Activated CD4-positive, alpha-beta T cell treated with anti-CD3 and anti-CD28 coated beads, Interleukin-2, amount 10 ng/mL, durations not matched to agents 7 days and 5 days (primary cell): Measurements from ENCODE around the gene CHCHD2. TPM values are rescaled to one million over a fixed set of nuclear protein-coding genes. Genes with fewer than 3 reads are reported as not detected.
"Not testable (repeated sequence)": the region's sequence is repeated elsewhere in the genome, so short reads cannot be mapped to it uniquely, and the experiment has no call there.

ENCODE experiments used
- CTCF ChIA-PET: fragments of 350-600 bp; sonication (Branson Sonifier 250); formaldehyde crosslinking; loops from one replicate; lab custom pipeline; 2021; ENCODE audit warnings: antibody characterized with exemption; lab: Charles Lee
- POLR2A ChIA-PET: fragments of 350-600 bp; sonication (Branson Sonifier 250); formaldehyde crosslinking; loops from one replicate; lab custom pipeline; 2021; ENCODE audit warnings: antibody characterized with exemption; lab: Charles Lee
- DNase-seq: peaks from one replicate; pipeline ENCODE4 v3.0.0-alpha.2; 2020
- H3K27ac Mint-ChIP-seq: one replicate; pipeline ENCODE4 v1.8.0; 2021; ENCODE audit warnings: mild to moderate bottlenecking, moderate library complexity, mixed read lengths
- H3K27me3 Mint-ChIP-seq: one replicate; pipeline ENCODE4 v1.8.0; 2021; ENCODE audit warnings: mixed read lengths
- H3K36me3 Mint-ChIP-seq: one replicate; pipeline ENCODE4 v1.8.0; 2021; ENCODE audit warnings: low read depth, mixed read lengths
- H3K4me1 Mint-ChIP-seq: one replicate; pipeline ENCODE4 v1.8.0; 2021; ENCODE audit warnings: mixed read lengths
- H3K4me3 Mint-ChIP-seq: one replicate; pipeline ENCODE4 v1.8.0; 2021; ENCODE audit warnings: mild to moderate bottlenecking, moderate library complexity, mixed read lengths
- H3K9me3 Mint-ChIP-seq: one replicate; pipeline ENCODE4 v1.8.0; 2021; ENCODE audit warnings: mixed read lengths
- total RNA-seq, 2 experiments: library from RNA; stranded (reverse); gene quantifications; one replicate each; pipeline ENCODE4 v1.2.3, GENCODE V29; 2021

CHCHD2 gene
- total RNA-seq, 2 experiments from 2014 or later, result 375 to 407 TPM

GRCh38 chr7:56099653-56100052, 6.6 kb downstream of the CHCHD2 start:
- Mint-ChIP-seq H3K4me1 (peaks cover 11% of the 10 kb centered on the region), H3K27ac (no peak overlapping the region), H3K4me3 (no peak overlapping the region), H3K9me3 (no peaks in the 10 kb centered on the region), H3K36me3 (peaks cover 37% of the 10 kb centered on the region), H3K27me3 (no peaks in the 10 kb centered on the region)
- DNase-seq, result no peak
- CTCF ChIA-PET, result no interaction called here
- POLR2A ChIA-PET, result no interaction called here

GRCh38 chr7:56098187-56099008, 7.9 kb downstream of the CHCHD2 start:
- not testable (repeated sequence) for DNase-seq, H3K27me3 Mint-ChIP-seq, H3K4me3 Mint-ChIP-seq, H3K27ac Mint-ChIP-seq, H3K9me3 Mint-ChIP-seq, H3K4me1 Mint-ChIP-seq
- peaks cover 33% of the 10 kb centered on the region for H3K36me3 Mint-ChIP-seq
- CTCF ChIA-PET, result interaction anchor here (0.6 kb wide), 2 partner anchors 122 to 479 kb away, joined by 3 to 4 read pairs; no protein-coding TSS in a partner anchor
- POLR2A ChIA-PET, result interaction anchor here (0.6 kb wide), 1 partner anchor 15 kb away, joined by 7 read pairs; no protein-coding TSS in a partner anchor

- Mint-ChIP-seq H3K27me3 (no peaks in the 10 kb centered on the region), H3K27ac (no peak overlapping the region), H3K4me1 (peaks cover 5% of the 10 kb centered on the region), H3K9me3 (no peaks in the 10 kb centered on the region), H3K36me3 (peaks cover 30% of the 10 kb centered on the region), H3K4me3 (no peak overlapping the region)
- ChIA-PET POLR2A (interaction anchor here (0.6 kb wide), 1 partner anchor 15 kb away, joined by 7 read pairs; no protein-coding TSS in a partner anchor), CTCF (interaction anchor here (0.6 to 0.7 kb wide), 2 partner anchors 134 to 478 kb away, joined by 4 read pairs; no protein-coding TSS in a partner anchor)
- DNase-seq, result no peak
Observed at GRCh38 chr7:56097700-56098099, 8.6 kb downstream of the CHCHD2 start.

DNA sequence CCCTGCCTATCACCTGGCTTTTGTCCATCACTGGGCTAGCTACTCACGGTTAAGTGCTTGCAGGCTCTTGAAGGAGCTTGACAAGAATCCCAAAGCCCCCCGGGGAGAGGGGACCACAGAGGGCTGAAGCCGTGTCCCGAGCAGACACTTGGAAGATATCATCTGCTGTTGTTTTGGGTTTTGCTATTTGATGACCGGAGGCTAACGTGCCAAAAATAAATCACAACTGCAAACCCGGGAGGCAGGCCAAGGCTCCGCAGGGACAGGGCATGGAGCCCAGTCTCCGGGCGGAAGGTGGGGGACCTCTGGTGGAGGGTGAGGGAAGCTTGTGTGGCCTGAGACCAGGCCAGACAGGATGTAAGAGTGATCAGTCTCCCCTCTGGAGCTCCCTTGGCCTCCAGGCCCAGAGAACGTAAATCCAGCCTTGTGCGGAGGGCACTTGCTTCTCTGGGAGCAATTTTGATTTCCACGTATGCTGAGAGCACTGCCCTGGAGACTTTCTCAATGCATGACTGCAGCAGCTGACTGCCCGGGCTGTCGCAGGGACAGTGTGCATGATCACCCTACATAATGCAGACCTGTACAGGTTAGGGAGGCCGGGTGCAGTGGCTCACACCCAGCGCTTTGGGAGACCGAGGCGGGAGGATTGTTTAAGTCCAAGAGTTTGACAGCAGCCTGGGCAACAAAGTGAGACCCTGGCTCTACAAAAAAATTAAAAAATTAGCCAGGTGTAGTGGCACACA, 13.3 kb downstream of the CHCHD2 start, which contains the start of gene PHKG1:
Gene PHKG1 (minus strand): TSS at position 164 of the 743 bp plus-strand sequence. CDS start 4,011 bp downstream, outside the sequence.
- DNase-seq, result no peak
- no peaks in the 10 kb centered on the region for H3K27me3 Mint-ChIP-seq
- ChIA-PET CTCF (no interaction called here), POLR2A (no interaction called here)
- no peak within 1 kb of the TSS for H3K27ac Mint-ChIP-seq
- H3K36me3 Mint-ChIP-seq, result peaks cover 7% of the 10 kb centered on the region
- H3K9me3 Mint-ChIP-seq, result no peaks in the 10 kb centered on the region
- no peak within 1 kb of the TSS for H3K4me3 Mint-ChIP-seq
- peaks cover 3% of the 10 kb centered on the region for H3K4me1 Mint-ChIP-seq

DNA sequence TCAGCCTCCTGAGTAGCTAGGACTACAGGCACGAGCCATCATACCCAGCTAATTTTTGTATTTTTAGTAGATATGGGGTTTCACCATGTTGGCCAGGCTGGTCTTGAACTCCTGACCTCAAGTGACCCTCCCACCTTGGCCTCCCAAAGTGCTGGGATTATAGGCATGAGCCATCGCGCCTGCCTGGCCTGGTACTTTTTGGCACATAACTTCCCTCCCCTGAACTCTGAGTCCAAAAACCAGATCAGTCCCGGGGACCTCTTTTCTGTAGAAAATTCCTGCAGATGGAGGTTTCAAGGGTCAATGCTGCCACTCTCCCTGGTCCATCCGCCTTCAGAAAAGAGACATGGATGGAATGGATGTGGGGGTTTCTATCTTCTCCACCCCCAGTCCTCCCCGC, 13.9 kb downstream of the CHCHD2 start:
- H3K27me3 Mint-ChIP-seq, H3K27ac Mint-ChIP-seq, H3K9me3 Mint-ChIP-seq, H3K4me1 Mint-ChIP-seq, H3K4me3 Mint-ChIP-seq, H3K36me3 Mint-ChIP-seq, POLR2A ChIA-PET, DNase-seq: not testable (repeated sequence)
- CTCF ChIA-PET, result interaction anchor here (0.7 kb wide), 1 partner anchor 83 kb away, joined by 3 read pairs; no protein-coding TSS in a partner anchor

GRCh38 chr7:56091591-56091990, 14.7 kb downstream of the CHCHD2 start:
- POLR2A ChIA-PET, result no interaction called here

DNA sequence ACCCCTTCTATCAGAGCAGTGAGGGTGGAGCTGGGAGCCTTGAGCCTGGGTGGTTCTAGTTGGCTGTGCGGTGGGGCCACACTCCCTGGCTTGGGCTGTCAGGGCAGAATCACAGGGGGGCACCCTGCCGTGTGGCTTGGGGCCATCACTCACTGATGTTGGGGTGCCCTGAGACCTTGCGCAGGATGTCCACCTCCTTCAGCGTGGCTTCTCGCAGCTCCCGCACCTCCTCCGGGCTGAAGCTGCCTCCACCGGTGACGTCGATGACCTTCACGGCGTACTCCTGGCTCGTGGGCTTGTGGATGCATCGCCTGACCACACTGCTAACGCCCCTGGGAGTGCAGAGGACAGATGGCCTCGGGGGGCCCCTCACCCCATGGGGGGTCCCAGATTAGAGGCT, 18.8 kb downstream of the CHCHD2 start:
- H3K9me3 Mint-ChIP-seq, result no peaks in the 10 kb centered on the region
- no peak overlapping the region for H3K4me3 Mint-ChIP-seq
- no peak for DNase-seq
- no peaks in the 10 kb centered on the region for H3K27me3 Mint-ChIP-seq
- CTCF ChIA-PET, result interaction anchor here (0.6 to 1.3 kb wide), 2 partner anchors 13 to 487 kb away, joined by 3 to 4 read pairs; no protein-coding TSS in a partner anchor
- no peak overlapping the region for H3K27ac Mint-ChIP-seq
- no peaks in the 10 kb centered on the region for H3K4me1 Mint-ChIP-seq
- H3K36me3 Mint-ChIP-seq, result peaks cover 2% of the 10 kb centered on the region
- POLR2A ChIA-PET, result no interaction called here

More at GRCh38 chr7:56091591-56091990, 14.7 kb downstream of the CHCHD2 start:
- CTCF ChIA-PET, result interaction anchor here (0.7 kb wide), 1 partner anchor 82 kb away, joined by 3 read pairs; no protein-coding TSS in a partner anchor
- Mint-ChIP-seq H3K27ac (no peak overlapping the region), H3K4me1 (peaks cover 3% of the 10 kb centered on the region), H3K27me3 (no peaks in the 10 kb centered on the region), H3K4me3 (no peak overlapping the region), H3K9me3 (no peaks in the 10 kb centered on the region), H3K36me3 (peaks cover 5% of the 10 kb centered on the region)
- DNase-seq, result no peak

DNA sequence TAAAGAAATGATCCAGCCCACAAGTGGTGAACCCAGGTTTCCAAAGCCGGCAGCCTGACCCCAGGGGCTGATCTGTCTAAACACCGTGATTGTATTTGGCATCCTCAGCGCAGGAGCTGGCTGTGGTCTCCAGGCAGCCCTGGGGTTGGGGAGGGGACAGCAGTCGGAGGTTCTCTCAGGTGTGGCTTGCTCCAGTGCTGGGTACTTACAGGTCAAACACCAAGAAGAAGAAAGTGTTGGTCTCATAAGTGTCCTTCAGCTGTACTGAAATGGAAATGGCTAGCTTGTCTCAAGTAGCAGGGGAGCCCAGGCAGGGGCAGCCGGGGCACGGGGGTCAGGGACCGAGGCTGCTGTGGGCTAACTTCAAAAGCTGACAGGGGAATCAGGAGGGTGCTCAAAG, 19.5 kb downstream of the CHCHD2 start:
- no peak overlapping the region for H3K27ac Mint-ChIP-seq
- H3K4me3 Mint-ChIP-seq, result no peak overlapping the region
- ChIA-PET POLR2A (interaction anchor here (0.5 kb wide), 1 partner anchor 13 kb away, joined by 4 read pairs; no protein-coding TSS in a partner anchor), CTCF (interaction anchor here (0.6 kb wide), 1 partner anchor 72 kb away, joined by 4 read pairs; no protein-coding TSS in a partner anchor)
- DNase-seq, result no peak
- H3K9me3 Mint-ChIP-seq, result no peaks in the 10 kb centered on the region
- H3K4me1 Mint-ChIP-seq, result no peaks in the 10 kb centered on the region
- H3K27me3 Mint-ChIP-seq, result no peaks in the 10 kb centered on the region
- H3K36me3 Mint-ChIP-seq, result peaks cover 2% of the 10 kb centered on the region

- Mint-ChIP-seq H3K4me1 (no peaks in the 10 kb centered on the region), H3K27me3 (no peaks in the 10 kb centered on the region), H3K9me3 (no peaks in the 10 kb centered on the region), H3K4me3 (no peak overlapping the region), H3K36me3 (peaks cover 4% of the 10 kb centered on the region), H3K27ac (no peak overlapping the region)
- ChIA-PET POLR2A (interaction anchor here (0.6 kb wide), 2 partner anchors 15 to 834 kb away, joined by 5 to 7 read pairs; no protein-coding TSS in a partner anchor), CTCF (interaction anchor here (0.6 to 1.5 kb wide), 4 partner anchors 17 to 119 kb away, joined by 3 to 6 read pairs (median 4); partner anchors contain the start of gene NIPSNAP2)
- no peak for DNase-seq
Observed at GRCh38 chr7:56083150-56083785, 23.0 kb downstream of the CHCHD2 start.

DNA sequence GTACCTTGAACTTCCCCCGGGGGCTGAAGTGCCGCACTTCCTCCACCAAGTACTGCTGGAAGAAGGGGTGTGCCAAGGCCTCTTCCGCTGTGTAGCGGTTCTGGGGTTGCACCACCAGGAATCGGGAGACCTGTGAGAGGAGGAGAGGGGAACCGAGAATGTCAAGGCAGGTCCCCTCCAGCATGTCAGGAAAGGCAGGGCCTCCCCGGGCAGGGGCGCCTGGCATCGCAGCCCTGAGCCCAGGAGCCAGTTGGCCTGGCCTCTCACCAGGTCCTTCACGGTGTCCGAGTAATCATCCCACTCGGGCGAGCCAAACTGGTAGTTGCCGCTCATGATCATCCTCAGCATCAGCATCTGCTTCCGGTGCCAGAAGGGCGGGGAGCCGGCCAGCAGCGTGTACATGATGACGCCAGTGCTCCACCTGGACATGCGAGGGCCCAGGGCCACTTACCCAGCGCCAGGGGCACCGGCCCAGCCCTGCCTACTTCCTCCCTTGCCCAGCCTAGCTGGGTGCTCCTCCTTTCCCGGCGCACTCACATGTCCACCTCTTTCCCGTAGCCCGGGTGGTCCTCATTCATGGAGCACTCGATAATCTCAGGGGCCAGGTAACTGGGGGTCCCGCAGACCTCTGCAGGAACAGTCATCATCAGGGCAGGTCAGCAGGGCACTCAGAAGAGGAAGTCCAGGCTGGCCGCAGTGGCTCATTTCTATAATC, 24.5 kb downstream of the CHCHD2 start:
- H3K27ac Mint-ChIP-seq, result no peak overlapping the region
- no peak for DNase-seq
- no peaks in the 10 kb centered on the region for H3K9me3 Mint-ChIP-seq
- no peaks in the 10 kb centered on the region for H3K27me3 Mint-ChIP-seq
- ChIA-PET POLR2A (no interaction called here), CTCF (interaction anchor here (0.7 to 1.2 kb wide), 2 partner anchors 9 to 118 kb away, joined by 3 read pairs; partner anchors contain the start of gene NIPSNAP2)
- H3K4me1 Mint-ChIP-seq, result no peaks in the 10 kb centered on the region
- no peak overlapping the region for H3K4me3 Mint-ChIP-seq
- peaks cover 4% of the 10 kb centered on the region for H3K36me3 Mint-ChIP-seq

- H3K9me3 Mint-ChIP-seq, H3K27ac Mint-ChIP-seq, H3K4me1 Mint-ChIP-seq, DNase-seq, CTCF ChIA-PET, H3K4me3 Mint-ChIP-seq, H3K27me3 Mint-ChIP-seq, POLR2A ChIA-PET, H3K36me3 Mint-ChIP-seq: not testable (repeated sequence)
Observed at GRCh38 chr7:56080726-56081435, 25.4 kb downstream of the CHCHD2 start.
